Measurements from ENCODE around the gene PRG2. TPM values are rescaled to one million over a fixed set of nuclear protein-coding genes. Genes with fewer than 3 reads are reported as not detected.

The PRG2 gene, protein sequence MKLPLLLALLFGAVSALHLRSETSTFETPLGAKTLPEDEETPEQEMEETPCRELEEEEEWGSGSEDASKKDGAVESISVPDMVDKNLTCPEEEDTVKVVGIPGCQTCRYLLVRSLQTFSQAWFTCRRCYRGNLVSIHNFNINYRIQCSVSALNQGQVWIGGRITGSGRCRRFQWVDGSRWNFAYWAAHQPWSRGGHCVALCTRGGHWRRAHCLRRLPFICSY
- 0.08 and 0.23 TPM in 2 replicates for total RNA-seq (ENCODE audit: low replicate concordance)

DNA sequence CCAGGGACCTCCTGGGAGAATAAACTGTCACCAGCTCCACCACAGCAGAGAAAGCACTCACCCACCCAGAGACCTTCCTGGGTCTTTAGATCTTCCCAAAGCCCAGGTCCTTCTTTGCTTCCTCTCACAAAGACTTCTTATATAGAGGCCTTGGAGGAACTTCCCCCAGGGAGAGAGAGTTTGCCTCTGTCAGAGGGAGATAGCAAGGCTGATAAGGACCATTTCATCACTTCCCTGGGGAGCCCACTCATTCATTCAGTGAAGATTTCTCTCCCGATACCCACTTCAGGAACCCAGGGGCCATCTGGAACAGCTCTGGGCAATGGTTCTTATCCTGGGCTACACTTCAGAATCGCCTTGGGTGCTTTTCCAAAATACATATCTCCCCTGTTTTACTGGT is at the start of gene PRG2:
PRG2 (minus strand) TSS at position 116 of the 400 bp plus-strand sequence. CDS start 706 bp downstream, outside the sequence.

DNA sequence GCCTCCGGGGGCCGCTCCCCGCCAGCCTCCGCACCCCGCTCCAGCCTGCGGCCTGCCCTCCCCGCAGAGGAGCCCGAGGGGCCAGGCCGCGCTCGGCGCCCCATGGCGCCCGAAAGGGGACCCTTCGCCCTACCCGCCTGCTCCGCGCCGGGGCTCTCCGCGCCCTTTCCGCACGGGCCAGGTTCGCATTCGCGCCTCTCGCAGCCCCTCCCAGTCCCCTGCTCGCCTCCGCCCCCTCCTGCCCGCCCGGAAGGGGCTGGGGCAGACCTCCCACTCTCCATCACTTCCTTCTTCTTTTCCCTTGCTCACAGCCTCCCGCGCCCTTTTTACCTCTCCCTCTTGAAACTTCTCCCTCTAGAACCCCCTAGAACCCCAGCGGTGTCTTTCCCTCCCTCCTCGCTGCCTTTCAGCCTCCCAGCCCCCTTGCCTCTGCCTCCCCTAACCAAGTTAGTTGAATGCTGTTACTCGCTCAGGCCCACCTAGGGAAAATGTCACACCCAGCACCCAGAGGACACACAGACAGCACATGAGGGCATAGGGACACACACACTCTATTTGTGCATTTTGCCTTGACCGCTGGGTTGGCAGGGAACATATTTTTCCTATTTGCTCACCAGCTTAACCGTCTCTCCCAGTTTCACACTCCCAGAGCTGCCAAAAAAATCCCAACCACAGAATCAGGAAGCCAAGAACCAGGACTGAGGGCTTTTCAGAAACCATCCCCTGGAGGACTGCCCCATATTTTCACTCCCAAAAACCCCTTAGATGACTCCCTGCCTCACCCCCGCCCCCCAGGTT is 36.7 kb upstream of the PRG2 start, which contains the start of gene SLC43A3:
SLC43A3 (minus strand) TSS at position 193 of the 798 bp plus-strand sequence. CDS start 949 bp downstream, outside the sequence.

DNA sequence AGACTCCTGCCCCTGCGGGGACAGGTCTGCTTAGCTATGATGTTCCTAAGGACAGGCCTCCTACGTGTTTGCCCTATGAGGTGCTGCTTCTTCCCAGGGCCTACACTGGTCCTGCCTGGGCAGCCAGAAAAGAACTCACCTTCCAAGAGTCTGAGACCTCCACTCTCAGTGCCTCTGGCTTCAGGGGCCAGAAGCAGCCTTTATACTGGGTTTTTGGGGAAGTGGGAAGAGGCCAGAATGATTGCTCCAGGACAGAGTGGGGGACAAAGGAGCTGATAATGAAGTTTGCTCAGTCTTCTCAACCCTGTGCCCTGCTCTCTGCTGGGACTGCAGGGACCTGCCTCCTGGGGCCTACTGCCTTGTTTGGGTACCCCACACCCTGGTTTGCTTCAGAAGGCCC is 9.5 kb downstream of the PRG2 start, which contains the start of gene PRG3:
PRG3 (minus strand) TSS at position 176 of the 400 bp plus-strand sequence. CDS start 442 bp downstream, outside the sequence.

GRCh38 chr11:57338142-57338541 is 52.3 kb downstream of the PRG2 start, which contains the start of gene P2RX3:
Gene P2RX3 (plus strand): TSS chr11:57338352. CDS start chr11:57338551, 199 bp downstream.

Other genes with a start within 250 kb of the PRG2 start
- not detected in 2 replicates for gene LRRC55, start 208.7 kb downstream of the PRG2 start, total RNA-seq (ENCODE audit: low replicate concordance)
- 0.35 TPM in 1 of 2 replicates, not detected in the other for gene APLNR, start 153.4 kb downstream of the PRG2 start, total RNA-seq (ENCODE audit: low replicate concordance)
- 56.7 and 89.3 TPM in 2 replicates for gene TNKS1BP1, start 65.7 kb downstream of the PRG2 start, total RNA-seq (ENCODE audit: low replicate concordance)
- gene SSRP1, start 54.8 kb downstream of the PRG2 start, total RNA-seq (ENCODE audit: low replicate concordance): 48.1 and 71.0 TPM in 2 replicates
- gene P2RX3, start 52.3 kb downstream of the PRG2 start, total RNA-seq (ENCODE audit: low replicate concordance): not detected in 2 replicates
- not detected in 2 replicates for gene PRG3, start 9.5 kb downstream of the PRG2 start, total RNA-seq (ENCODE audit: low replicate concordance)
- gene SLC43A3, start 36.5 kb upstream of the PRG2 start, total RNA-seq (ENCODE audit: low replicate concordance): 2.9 and 53.8 TPM in 2 replicates
- 0.12 TPM in 1 of 2 replicates, not detected in the other for gene RTN4RL2, start 69.9 kb upstream of the PRG2 start, total RNA-seq (ENCODE audit: low replicate concordance)
- gene SLC43A1, start 125.1 kb upstream of the PRG2 start, total RNA-seq (ENCODE audit: low replicate concordance): 8.5 and 39.0 TPM in 2 replicates
- 50.1 and 70.0 TPM in 2 replicates for gene TIMM10, start 140.1 kb upstream of the PRG2 start, total RNA-seq (ENCODE audit: low replicate concordance)
- not detected in 2 replicates for gene SMTNL1, start 146.9 kb upstream of the PRG2 start, total RNA-seq (ENCODE audit: low replicate concordance)
- gene UBE2L6, start 177.0 kb upstream of the PRG2 start, total RNA-seq (ENCODE audit: low replicate concordance): 37.1 and 111 TPM in 2 replicates
- 1.4 and 8.2 TPM in 2 replicates for gene SERPING1, start 207.0 kb upstream of the PRG2 start, total RNA-seq (ENCODE audit: low replicate concordance)

All from smooth muscle cell of the coronary artery (primary cell).